T-helper 1 cell treated with Interleukin-12 subunit alpha and Interleukin-12 subunit beta and Interleukin-4 antibody, amounts not matched to agents 30 μg/mL and 1 μg/mL, for 36 hours (primary cell): Measurements from ENCODE around the gene SYNPR.

ENCODE experiments used
- H3K27ac Mint-ChIP-seq: one replicate; pipeline ENCODE4 v1.8.0; 2021; ENCODE audit warnings: mild to moderate bottlenecking, mixed read lengths
- H3K27me3 Mint-ChIP-seq: one replicate; pipeline ENCODE4 v1.8.0; 2021; ENCODE audit warnings: low read depth, mixed read lengths
- H3K36me3 Mint-ChIP-seq: one replicate; pipeline ENCODE4 v1.8.0; 2021; ENCODE audit warnings: low read depth, mixed read lengths
- H3K4me1 Mint-ChIP-seq: one replicate; pipeline ENCODE4 v1.8.0; 2021; ENCODE audit warnings: low read depth, mixed read lengths
- H3K4me3 Mint-ChIP-seq: one replicate; pipeline ENCODE4 v1.8.0; 2021; ENCODE audit warnings: mild to moderate bottlenecking, moderate library complexity, mixed read lengths
- H3K9me3 Mint-ChIP-seq: one replicate; pipeline ENCODE4 v1.8.0; 2021; ENCODE audit warnings: mixed read lengths

The SYNPR gene

DNA sequence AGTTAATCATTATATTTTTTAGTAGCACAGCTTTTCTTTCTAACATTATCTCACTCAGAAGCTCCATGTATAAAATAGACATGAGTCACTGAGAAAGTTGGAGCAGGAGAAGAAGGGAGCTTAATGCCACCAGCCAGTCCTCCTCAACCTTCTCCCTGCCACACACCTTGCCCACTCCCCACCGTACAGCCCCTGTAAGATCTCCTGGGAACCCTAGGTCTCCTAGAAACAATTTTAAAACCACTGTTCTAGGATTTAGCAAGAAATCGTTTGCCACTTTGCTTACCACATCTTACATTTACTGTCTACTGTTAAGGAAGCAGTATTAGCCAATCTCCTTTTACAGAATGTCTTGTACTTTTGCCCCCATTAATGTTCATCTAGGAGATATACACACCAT, 204.2 kb downstream of the SYNPR start:
- peaks cover 3% of the 10 kb centered on the region for H3K9me3 Mint-ChIP-seq
- no peaks in the 10 kb centered on the region for H3K36me3 Mint-ChIP-seq
- H3K27ac Mint-ChIP-seq, result no peak overlapping the region
- H3K27me3 Mint-ChIP-seq, result no peaks in the 10 kb centered on the region
- no peak overlapping the region for H3K4me3 Mint-ChIP-seq
- H3K4me1 Mint-ChIP-seq, result no peaks in the 10 kb centered on the region

DNA sequence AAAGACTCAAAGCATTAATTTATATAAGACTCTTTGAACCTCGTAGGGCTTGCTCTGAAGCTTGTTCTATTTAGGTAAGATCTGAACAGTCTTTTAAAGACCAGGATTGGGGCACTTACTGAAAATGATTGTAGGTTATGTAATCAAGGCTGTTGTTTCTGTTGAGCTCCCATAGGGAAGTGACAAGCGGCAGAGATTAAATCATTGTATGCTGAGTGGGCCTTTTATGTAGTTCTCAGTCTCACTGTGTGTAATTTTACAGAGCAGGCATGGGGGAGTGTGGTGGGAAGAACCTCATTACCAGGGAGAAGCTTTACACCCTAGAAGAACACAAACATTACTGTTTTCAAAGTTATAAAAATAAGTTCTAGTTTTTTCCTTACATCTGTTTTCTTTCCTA, 214.4 kb downstream of the SYNPR start:
- H3K4me1 Mint-ChIP-seq, result no peaks in the 10 kb centered on the region
- no peaks in the 10 kb centered on the region for H3K9me3 Mint-ChIP-seq
- H3K27me3 Mint-ChIP-seq, result no peaks in the 10 kb centered on the region
- no peak overlapping the region for H3K4me3 Mint-ChIP-seq
- H3K36me3 Mint-ChIP-seq, result no peaks in the 10 kb centered on the region
- no peak overlapping the region for H3K27ac Mint-ChIP-seq

DNA sequence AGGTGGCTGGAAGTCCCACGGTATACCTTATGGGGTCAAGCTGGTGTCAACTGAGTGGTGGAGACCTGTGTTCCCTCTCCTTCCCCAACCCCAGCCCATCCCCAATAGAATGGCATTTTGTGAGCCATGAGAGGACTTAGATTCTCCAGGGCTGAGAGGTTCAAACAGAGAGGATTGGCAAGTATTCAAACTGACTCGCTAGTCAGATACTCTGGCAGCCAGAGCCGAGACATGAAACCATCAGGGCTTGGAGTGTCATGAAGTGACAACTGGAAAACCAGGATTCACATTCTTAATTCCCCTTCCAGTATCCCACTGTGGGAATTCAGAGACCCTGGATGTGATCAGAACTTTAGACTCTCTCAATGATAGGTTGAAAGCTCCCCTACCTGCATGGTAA, 215.0 kb downstream of the SYNPR start:
- no peaks in the 10 kb centered on the region for H3K27me3 Mint-ChIP-seq
- no peaks in the 10 kb centered on the region for H3K9me3 Mint-ChIP-seq
- no peaks in the 10 kb centered on the region for H3K4me1 Mint-ChIP-seq
- no peaks in the 10 kb centered on the region for H3K36me3 Mint-ChIP-seq
- H3K27ac Mint-ChIP-seq, result no peak overlapping the region
- no peak overlapping the region for H3K4me3 Mint-ChIP-seq

DNA sequence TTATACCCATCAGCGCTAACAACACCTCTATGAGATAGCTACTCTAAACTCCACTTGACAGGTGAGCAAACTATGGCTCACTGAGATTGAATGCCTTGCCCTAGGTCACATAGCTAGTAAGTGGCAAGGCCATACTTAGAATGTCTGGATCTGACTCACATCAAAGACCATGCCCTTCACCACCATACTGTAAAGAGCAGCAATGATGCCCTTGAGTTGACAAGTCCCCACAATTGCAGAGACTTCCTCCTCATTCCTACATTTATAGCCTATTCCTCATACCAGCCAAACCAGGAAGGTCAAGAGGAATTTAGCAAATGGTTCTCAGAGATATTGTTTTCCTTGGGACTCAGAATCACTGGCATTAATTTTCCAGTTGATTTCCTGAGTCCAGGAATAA, 216.5 kb downstream of the SYNPR start:
- no peaks in the 10 kb centered on the region for H3K27me3 Mint-ChIP-seq
- no peaks in the 10 kb centered on the region for H3K9me3 Mint-ChIP-seq
- H3K4me1 Mint-ChIP-seq, result no peaks in the 10 kb centered on the region
- no peaks in the 10 kb centered on the region for H3K36me3 Mint-ChIP-seq
- no peak overlapping the region for H3K4me3 Mint-ChIP-seq
- H3K27ac Mint-ChIP-seq, result no peak overlapping the region

DNA sequence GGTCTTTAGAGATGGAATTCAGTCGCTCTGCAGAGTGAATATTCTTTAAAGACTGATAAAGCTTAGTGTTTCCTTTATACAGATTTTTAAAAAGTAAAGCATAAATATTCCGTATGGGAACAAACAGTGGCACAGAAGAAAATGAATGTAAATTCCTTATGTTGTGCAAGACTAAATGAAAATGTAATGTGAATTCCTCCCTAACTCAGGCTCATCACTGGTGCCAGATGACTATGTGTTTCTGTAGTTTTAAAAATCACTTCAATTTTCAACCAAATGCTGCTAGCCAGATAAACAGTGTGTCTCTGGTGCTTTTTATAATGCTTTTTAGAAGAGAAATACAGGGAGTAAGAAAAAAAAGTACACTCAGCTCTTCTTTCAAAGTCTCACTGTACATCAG, 219.5 kb downstream of the SYNPR start:
- H3K27ac Mint-ChIP-seq, result no peak overlapping the region
- H3K36me3 Mint-ChIP-seq, result no peaks in the 10 kb centered on the region
- no peaks in the 10 kb centered on the region for H3K4me1 Mint-ChIP-seq
- no peaks in the 10 kb centered on the region for H3K9me3 Mint-ChIP-seq
- H3K27me3 Mint-ChIP-seq, result no peaks in the 10 kb centered on the region
- no peak overlapping the region for H3K4me3 Mint-ChIP-seq

DNA sequence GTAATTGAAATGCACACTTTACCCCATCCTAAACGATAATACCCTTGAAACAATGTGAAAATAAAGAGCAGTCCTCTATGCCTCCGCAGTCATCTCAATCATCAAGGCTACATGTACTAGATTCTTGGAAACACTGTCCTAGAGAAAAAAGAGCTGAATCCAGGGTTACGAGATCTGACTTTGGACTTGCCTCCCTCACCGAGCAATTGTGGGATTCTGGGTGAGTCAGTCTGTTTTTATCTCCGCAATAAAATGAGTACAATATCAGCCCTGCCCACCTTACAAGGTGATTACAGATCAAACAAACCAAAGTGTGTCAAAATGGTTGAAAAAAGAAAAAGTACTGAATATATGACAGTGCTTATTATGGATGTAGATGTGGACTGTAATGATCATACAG, 222.1 kb downstream of the SYNPR start:
- no peaks in the 10 kb centered on the region for H3K36me3 Mint-ChIP-seq
- H3K4me3 Mint-ChIP-seq, result no peak overlapping the region
- no peaks in the 10 kb centered on the region for H3K4me1 Mint-ChIP-seq
- no peaks in the 10 kb centered on the region for H3K27me3 Mint-ChIP-seq
- no peaks in the 10 kb centered on the region for H3K9me3 Mint-ChIP-seq
- H3K27ac Mint-ChIP-seq, result no peak overlapping the region

DNA sequence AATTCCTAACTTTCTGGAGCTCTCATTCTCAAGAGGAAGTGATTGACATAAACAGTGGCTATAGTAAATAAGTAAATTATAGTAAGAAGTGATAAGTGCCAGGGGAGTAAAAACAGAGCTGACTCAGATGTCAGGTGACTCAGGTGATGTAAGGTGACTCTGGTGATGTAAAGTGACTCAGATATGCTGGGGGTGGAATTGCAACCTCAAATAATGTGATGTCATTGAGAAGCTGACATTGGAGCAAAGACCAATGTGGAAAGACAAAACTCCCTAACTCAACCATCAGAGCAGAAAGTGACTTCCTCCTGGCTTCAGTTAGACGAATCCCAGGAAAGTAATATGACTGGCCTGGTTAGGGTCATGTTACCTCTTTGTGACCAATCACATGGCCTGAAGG, 230.2 kb downstream of the SYNPR start:
- Mint-ChIP-seq H3K27me3 (no peaks in the 10 kb centered on the region), H3K27ac (no peak overlapping the region), H3K4me3 (no peak overlapping the region), H3K36me3 (no peaks in the 10 kb centered on the region), H3K4me1 (no peaks in the 10 kb centered on the region), H3K9me3 (no peaks in the 10 kb centered on the region)

DNA sequence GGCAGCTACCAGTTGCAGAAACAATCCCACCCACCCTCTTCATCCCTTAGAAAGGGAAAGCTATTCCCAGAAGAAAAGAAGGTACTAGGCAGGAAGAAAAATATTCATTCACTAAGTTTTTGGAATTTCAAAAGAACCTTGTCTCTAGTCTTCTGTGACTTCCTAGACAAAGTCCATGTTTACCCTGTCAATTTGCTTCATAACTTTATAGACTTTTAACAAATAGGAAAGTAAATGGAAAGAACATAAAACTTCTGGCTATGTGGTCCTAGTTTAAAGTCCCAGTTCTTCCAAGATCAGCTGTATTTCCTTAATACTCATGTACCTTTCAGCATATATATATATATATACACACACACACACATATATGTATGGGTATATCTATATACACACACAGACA, 230.7 kb downstream of the SYNPR start:
- no peaks in the 10 kb centered on the region for H3K9me3 Mint-ChIP-seq
- no peak overlapping the region for H3K27ac Mint-ChIP-seq
- H3K36me3 Mint-ChIP-seq, result no peaks in the 10 kb centered on the region
- H3K4me1 Mint-ChIP-seq, result no peaks in the 10 kb centered on the region
- H3K27me3 Mint-ChIP-seq, result no peaks in the 10 kb centered on the region
- no peak overlapping the region for H3K4me3 Mint-ChIP-seq

DNA sequence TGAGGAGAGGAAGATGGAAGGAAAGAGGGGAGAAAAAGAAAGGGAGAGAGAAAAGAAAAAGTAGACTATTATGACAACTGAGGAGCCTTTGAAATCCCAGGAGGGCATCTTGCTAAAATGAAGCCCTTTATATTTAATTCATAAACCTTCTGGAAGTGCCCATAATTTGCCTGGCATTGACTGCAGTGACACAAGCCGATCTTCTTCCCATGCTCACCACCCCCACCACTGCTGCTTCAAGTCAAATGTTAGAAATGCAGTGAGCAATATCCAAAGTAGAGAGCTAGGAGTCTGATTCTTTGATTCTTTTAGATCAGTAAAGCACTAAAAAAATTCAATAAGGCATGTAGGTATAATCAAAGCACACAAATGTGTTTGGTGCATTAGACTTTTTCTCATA, 235.7 kb downstream of the SYNPR start:
- H3K27me3 Mint-ChIP-seq, result no peaks in the 10 kb centered on the region
- no peaks in the 10 kb centered on the region for H3K36me3 Mint-ChIP-seq
- no peak overlapping the region for H3K27ac Mint-ChIP-seq
- H3K4me1 Mint-ChIP-seq, result no peaks in the 10 kb centered on the region
- no peak overlapping the region for H3K4me3 Mint-ChIP-seq
- no peaks in the 10 kb centered on the region for H3K9me3 Mint-ChIP-seq

DNA sequence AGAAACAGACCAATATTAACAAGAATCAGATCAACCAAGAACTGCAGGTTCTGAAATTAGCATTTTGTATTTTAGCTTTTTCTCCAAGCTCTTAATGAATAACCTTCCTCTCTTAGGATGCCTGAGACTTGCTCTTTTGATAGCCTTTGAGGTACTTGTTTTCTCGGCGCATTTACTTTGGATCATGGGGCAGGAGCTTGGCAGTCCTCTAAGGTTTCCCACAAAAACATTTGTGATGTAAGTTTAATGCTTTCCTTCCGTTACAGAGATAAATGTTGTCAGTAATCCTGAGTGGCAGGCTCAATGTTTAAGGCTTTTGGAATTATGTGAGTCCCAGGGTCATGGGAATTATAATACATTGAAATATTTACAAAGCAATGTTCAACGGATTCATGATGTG, 236.6 kb downstream of the SYNPR start:
- Mint-ChIP-seq H3K4me1 (no peaks in the 10 kb centered on the region), H3K9me3 (no peaks in the 10 kb centered on the region), H3K27me3 (no peaks in the 10 kb centered on the region), H3K4me3 (no peak overlapping the region), H3K36me3 (no peaks in the 10 kb centered on the region), H3K27ac (no peak overlapping the region)

DNA sequence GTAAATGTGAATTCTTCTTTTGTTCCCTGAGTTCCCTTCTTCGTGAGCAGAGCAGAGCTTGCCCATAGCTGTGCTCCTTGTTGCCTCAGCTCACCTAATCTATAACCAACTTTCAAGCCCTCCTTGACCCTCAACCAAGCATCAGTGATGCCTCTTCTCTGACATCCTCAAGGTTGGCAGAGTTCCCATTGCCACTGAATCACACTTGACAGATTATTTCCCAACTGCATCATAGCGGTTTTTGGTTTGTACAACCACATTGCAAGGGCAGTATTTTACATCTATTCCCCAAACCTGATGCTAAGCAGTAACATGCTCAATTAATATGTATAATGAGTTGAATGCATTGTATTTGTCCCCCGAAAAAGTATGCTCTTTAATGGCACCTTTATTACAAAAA, 241.3 kb downstream of the SYNPR start:
- no peaks in the 10 kb centered on the region for H3K27me3 Mint-ChIP-seq

DNA sequence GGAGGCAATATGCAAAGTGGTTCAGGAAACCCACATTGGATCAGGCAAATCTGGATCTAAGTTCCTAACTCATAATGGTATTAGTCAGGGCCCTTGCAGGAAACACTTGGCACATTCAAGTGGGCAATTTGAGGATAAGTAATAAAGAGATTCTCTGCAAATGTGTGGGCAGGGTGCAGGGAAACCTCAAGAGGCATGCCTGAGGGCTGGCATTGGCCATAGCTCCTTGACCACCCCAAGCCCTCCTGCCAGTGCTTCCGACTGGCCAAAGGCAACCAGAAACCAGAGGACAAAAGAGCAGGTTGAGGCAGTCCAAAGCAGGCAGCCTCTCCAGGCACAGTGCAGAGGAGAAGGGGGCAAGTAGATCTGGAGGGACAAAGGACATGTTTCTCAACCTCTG, 243.5 kb downstream of the SYNPR start:
- H3K4me1 Mint-ChIP-seq, result no peaks in the 10 kb centered on the region
- H3K27me3 Mint-ChIP-seq, result no peaks in the 10 kb centered on the region
- no peak overlapping the region for H3K4me3 Mint-ChIP-seq
- H3K36me3 Mint-ChIP-seq, result no peaks in the 10 kb centered on the region
- no peak overlapping the region for H3K27ac Mint-ChIP-seq
- peaks cover 1% of the 10 kb centered on the region for H3K9me3 Mint-ChIP-seq

More for the DNA sequence above, 241.3 kb downstream of the SYNPR start:
- Mint-ChIP-seq H3K27ac (no peak overlapping the region), H3K4me3 (no peak overlapping the region), H3K36me3 (no peaks in the 10 kb centered on the region), H3K9me3 (no peaks in the 10 kb centered on the region), H3K4me1 (no peaks in the 10 kb centered on the region)

DNA sequence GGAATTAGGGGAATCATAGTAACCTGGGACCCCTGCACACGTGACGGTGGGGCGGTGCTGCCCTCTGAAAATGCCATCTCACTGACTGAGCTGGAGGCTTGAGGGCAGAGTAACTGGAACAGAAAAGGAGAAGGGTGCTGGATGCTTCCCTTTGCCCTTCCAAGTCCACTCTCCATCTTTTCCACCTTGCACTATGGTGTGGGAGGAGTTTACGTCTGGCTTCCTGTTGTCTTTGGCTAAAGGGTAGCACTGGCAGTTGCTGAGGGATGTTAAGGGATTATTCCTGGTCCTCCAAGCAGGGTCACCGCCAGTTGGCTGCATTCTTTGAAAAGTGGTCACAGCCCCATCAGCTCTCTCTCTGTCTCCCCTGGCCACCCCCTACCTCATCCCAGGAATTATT, 245.0 kb downstream of the SYNPR start:
- H3K4me1 Mint-ChIP-seq, result no peaks in the 10 kb centered on the region
- no peaks in the 10 kb centered on the region for H3K27me3 Mint-ChIP-seq
- H3K36me3 Mint-ChIP-seq, result no peaks in the 10 kb centered on the region
- H3K9me3 Mint-ChIP-seq, result peaks cover 4% of the 10 kb centered on the region
- no peak overlapping the region for H3K4me3 Mint-ChIP-seq
- H3K27ac Mint-ChIP-seq, result no peak overlapping the region

DNA sequence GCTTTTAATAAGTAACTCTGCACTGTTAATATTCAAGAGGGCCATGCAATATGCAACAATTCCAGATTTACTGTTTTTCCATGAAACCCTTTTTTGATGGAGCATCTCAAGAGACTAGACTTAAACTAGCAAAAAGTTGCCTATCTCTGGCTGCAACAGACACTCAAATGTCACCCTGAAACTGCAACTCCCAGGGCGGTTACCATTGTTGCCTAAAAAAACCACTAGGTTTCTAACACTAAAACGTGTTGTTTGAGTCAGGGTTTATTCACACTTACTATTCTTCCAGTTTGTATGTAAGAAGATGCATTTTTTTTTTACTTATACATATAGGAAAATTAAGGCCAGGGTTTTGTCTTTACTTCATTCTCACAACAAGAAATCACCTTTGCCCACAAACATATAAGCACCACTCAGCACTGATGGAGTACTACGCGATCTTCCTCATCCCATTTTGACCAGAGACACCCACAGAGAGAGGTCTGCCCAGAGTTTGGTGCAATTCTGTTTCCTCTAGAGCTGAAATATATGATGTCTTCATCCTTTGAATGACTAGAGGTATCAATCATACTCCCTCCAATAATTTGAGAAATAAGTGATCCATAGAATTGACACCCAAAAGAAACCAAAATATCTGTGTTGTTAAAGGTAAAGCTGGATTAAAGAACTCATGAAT, 250.4 kb downstream of the SYNPR start:
- Mint-ChIP-seq H3K27ac (no peak overlapping the region), H3K9me3 (peaks cover 4% of the 10 kb centered on the region), H3K4me1 (no peaks in the 10 kb centered on the region), H3K27me3 (no peaks in the 10 kb centered on the region), H3K4me3 (no peak overlapping the region), H3K36me3 (no peaks in the 10 kb centered on the region)

DNA sequence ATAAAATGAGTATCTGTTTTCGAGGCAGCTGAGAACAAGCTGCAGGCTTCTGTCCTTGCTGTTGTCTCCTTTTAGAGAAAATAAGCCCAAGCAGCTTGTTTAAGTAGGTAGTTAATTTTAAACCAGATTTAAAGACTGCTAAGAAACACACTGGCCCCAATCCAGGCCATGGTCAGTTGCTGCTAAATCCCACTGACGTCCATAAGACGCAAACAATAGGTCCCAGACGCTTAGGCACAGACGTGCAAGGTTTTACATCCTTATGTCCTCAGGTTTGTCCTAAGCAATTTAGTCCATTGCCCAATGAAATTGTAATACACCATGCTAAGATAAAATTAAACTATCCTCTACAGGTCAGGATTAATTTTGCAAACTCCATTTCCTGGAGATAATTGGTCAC, 254.4 kb downstream of the SYNPR start:
- Mint-ChIP-seq H3K27me3 (no peaks in the 10 kb centered on the region), H3K27ac (no peak overlapping the region), H3K9me3 (no peaks in the 10 kb centered on the region), H3K4me1 (no peaks in the 10 kb centered on the region), H3K36me3 (no peaks in the 10 kb centered on the region), H3K4me3 (no peak overlapping the region)

DNA sequence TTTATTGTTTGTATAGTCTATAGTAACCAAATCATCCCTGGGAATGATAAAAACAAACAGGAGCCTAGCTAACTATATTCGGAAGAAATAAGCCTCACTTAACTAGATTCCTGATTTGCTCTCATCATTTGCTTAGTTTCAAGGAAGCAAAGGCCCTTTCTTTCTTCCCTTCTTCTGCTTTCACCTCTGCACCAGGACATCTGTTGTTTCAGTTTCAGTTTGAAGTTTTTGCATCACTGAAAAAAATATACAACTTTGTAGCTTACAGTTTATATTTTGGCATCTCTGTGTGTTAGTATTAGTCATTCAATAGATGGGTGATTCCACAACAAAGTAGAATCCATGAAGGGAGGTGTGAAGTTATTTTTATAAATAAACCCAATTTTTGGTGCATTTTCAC, 260.8 kb downstream of the SYNPR start:
- Mint-ChIP-seq H3K27ac (no peak overlapping the region), H3K9me3 (no peaks in the 10 kb centered on the region), H3K36me3 (no peaks in the 10 kb centered on the region), H3K4me3 (no peak overlapping the region), H3K27me3 (no peaks in the 10 kb centered on the region), H3K4me1 (no peaks in the 10 kb centered on the region)
